ENCODE data around the gene EMX1.
A peak's percentile ranks its signal among the peaks of the same experiment; 100 is the strongest.

The EMX1 gene

GRCh38 chr2:72958542-72959385, 41.4 kb downstream of the EMX1 start:
- FAIRE-seq (no peak), DNase-seq (ENCODE audit: low spot score) (no peak)

- FAIRE-seq (no peak), DNase-seq (ENCODE audit: low spot score) (no peak)
Observed at GRCh38 chr2:72959554-72959953, 42.2 kb downstream of the EMX1 start.

DNA sequence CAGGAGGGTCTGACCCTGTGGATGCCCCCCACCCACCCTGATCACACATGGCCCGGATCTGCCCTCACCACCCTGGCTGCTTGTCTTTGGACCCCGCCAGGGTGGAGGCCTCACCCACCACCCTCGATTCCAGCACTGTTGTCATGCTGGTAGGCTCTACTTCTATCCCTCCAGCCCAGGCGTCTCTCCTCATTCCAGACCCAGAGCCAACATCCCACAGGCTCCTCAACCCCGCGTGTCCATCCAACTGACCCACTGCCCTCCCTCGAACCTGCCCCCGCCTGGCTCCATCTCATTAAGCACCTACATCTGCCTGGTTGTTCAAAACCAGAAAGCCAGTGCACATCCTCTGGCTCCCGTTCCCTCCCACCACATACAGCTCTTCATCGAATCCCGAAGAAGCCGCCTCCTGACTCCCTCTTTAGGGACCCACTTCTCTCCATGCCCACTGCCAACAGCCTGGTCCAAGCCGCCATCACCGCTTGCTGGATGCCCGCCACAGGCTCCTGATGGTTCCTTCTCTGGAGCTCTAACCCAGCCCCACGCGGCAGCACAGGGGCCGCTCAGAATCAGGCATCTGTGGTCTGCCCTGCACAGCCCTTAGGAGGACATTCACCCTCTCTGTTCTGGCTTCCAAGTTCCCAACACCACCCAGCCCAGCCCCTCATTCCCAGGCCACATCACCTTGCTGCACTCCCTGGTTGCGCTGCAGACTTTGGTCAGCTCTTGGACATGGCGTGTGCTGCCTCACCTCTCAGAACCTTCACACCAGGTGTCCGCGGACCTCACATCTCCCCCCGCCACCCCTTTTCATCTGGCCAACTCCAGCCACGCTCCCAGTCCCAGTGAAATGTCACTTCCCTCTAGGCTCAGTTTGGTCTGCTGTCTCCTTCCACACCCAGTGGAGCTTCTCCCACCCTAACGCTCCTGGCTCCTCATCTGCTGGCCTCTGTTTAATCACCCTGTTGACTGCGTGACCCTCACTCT, 43.0 kb downstream of the EMX1 start:
- no peak for FAIRE-seq
- no peak for DNase-seq (ENCODE audit: low spot score)

GRCh38 chr2:72961036-72961720, 43.9 kb downstream of the EMX1 start:
- FAIRE-seq (no peak), DNase-seq (ENCODE audit: low spot score) (no peak)

- DNase-seq (ENCODE audit: low spot score), result no peak
- no peak for FAIRE-seq
Observed at GRCh38 chr2:72961853-72962468, 44.6 kb downstream of the EMX1 start.

DNA sequence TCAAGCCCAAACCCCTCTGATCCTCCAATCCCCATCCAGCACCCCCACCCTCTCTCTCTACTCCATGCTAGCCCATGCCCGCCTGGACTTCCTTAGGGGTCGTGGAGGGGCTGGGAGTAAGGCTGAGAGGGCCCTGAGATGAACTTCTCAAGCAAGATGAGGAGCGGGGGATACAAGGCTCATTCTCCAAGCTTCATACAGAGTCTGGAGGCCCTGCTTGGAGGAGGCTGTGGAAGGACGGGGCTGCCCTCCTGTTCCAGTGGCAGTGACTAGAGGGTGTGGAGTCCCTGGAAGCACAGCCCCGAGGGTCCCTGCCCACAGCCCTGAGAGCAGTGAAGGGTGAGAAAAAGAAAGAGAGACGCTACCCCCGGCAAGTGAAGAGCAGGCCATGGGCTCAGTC, 45.6 kb downstream of the EMX1 start:
- no peak for FAIRE-seq
- DNase-seq (ENCODE audit: low spot score), result no peak

GRCh38 chr2:72963423-72964145, 46.3 kb downstream of the EMX1 start:
- FAIRE-seq (no peak), DNase-seq (ENCODE audit: low spot score) (no peak)

- DNase-seq (ENCODE audit: low spot score), result no peak
- FAIRE-seq, result no peak
Observed at GRCh38 chr2:72964146-72964525, 46.8 kb downstream of the EMX1 start.

DNA sequence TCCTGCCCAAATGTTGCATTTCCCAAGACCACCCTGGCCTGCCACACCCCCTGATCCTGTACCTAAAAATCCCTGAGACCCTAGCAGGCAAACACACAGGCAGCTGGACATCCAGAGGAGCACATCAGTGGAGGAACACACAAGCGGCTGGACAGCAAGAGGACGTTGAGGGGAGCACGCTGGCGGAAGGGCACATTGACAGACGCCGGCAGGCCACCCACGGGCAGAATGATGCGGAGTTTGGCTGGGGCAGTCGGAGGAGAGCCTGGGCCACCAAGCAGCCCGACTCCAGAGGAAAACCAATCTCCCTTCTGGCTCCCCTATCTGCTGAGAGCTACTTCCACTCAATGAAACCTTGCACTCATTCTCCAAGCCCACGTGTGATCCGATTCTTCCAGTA, 47.7 kb downstream of the EMX1 start:
- FAIRE-seq (no peak), DNase-seq (ENCODE audit: low spot score) (no peak)

GRCh38 chr2:72965770-72966450, 48.6 kb downstream of the EMX1 start:
- no peak for FAIRE-seq

DNA sequence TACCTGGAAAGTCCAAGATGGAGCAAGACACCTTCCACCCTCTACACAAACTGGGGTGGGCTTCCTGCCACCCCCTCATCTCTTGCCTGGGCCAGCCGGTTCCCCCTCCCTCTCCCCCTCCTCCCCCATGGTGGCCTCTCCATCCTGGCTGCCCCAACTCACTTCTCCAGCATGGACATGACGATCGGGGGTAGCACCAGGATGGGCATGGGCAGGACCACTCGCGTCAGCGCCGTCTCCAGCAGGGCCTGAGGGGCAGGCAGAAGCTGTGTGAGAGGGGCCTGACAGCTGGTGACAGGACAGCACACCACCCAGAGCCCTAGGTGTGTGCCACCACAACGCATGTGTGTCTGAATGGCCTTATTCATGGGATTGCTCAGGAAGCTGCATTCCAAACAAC, 51.0 kb downstream of the EMX1 start:
- no peak for FAIRE-seq
- DNase-seq (ENCODE audit: low spot score), result no peak

More at GRCh38 chr2:72965770-72966450, 48.6 kb downstream of the EMX1 start:
- DNase-seq (ENCODE audit: low spot score), result peak; percentile 13

DNA sequence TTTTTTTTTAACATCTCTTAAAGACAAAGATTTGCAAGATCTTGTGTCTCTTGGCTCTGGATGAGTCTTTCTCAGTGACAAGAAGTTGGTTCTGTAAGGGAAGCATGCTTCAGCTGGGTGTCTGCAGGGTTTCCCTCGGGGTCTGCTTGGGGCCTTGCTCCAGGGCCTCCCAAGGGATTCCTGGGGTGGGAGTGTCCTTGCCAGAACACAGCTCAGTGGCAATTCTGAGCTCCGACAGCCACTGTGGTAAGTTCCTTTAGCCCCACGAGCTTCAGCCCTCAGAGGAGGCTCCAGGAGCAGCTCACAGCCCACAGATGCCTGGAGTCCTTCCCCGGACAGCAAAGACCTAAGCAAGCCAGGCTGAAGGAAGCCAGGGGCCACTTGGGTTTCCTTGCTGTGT, 52.4 kb downstream of the EMX1 start:
- FAIRE-seq (no peak), DNase-seq (ENCODE audit: low spot score) (no peak)

GRCh38 chr2:72971036-72971435, 53.7 kb downstream of the EMX1 start:
- DNase-seq (ENCODE audit: low spot score) (no peak), FAIRE-seq (no peak)

DNA sequence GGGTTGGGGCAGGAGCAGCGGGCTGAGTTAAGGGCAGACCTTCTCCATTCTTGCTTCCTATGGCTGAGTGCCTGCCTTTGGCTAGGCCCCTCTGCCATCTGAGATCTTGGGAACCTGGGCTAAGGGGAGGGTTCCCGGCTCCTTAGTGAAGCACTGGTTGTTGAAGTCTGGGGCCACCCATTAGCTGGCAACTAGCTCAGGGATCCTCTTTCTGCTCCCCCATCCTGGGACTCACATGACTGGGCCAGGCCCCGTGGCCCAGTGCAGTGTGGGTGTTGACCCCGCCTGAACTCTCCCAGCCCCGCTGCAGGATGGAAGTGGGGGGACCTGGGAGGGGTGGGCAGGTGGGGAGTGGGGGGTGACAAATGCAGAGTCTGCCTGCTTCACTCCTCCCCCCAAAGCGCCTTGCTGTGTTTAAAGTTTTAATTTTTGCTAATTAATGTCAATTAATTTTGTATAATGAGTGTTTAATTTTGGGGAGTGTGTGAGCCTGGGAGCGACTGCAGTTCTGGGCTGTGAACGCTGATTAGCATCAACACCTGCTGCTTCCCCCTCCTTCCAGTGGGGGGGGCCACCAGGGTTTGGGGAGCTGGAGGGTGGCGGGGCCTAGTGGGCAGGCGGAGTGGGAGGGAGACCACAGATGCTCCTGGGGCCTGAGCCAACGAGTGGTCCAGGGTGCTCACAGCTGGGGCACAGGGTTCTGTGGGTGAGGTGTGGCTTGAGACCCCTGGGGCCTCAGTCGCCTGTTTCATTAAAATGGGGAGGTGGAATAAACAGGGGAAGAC, 55.2 kb downstream of the EMX1 start:
- FAIRE-seq (no peak), DNase-seq (ENCODE audit: low spot score) (no peak)

GRCh38 chr2:72973137-72973535, 55.8 kb downstream of the EMX1 start:
- FAIRE-seq (no peak), DNase-seq (ENCODE audit: low spot score) (no peak)

DNA sequence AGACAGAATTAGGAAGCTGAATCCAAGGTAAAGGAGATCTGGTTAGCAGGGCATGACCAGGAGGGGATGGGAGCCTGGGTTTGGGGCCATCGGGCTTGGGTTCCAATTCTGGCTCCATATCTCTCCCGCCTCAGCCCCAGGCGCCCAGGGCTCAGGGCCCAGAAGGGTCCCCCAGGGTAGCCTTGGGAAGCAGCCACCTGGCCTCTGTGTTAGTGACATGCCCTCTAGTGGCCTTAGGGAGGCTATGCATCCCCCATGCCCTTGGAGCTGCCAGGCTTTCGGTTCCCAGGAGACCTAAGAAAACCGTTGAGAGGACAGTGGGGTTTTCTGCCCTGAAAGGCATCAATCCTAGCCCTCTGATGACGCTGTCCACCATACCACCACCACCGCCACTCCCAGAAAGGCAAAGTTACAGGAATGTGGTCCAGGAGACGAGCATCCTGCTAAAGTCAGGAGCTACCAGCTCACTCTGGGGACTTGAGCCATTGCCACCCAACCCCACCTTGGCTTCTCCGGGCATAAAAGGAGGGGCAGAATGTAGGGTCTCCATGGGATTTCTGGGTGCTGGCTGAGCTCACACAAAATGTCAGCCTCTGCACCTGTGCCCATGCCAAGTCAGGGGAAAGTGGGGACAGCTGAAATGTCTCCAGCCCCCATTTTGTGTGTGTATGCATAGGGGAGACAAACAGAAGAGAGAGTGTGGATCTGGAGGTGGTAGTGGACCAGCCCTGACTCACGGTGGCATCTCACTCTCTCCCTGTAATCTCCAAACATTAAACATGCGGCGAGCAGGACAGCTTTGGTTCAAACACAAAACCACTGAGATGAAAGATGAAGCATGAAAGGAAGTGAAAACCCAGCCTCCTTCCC, 56.5 kb downstream of the EMX1 start:
- FAIRE-seq, result no peak
- peak; percentile 27 for DNase-seq (ENCODE audit: low spot score)

- FAIRE-seq (no peak), DNase-seq (ENCODE audit: low spot score) (no peak)
Observed at GRCh38 chr2:72974436-72974754, 57.1 kb downstream of the EMX1 start.

DNA sequence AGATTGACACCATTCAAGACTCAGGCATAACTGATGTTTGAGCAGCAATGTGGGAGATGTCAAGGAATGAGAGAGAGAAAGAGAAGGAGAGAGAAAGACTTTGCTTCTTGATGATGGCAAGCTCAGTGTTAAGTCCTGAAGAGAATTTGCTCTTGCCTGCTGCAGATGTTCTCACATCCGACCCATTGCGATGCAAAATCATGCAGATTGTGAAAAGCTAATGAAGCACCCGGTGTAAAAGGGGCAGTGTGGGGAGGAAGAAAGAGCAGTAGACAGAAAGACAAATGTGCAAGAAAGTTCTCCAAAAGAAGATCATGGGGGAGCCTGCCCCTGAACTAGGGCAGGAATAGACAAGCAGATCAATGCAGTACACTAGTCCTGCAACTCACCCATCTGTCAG, 57.7 kb downstream of the EMX1 start:
- no peak for DNase-seq (ENCODE audit: low spot score)
- no peak for FAIRE-seq
